Measurements from ENCODE around the gene KRT31. TPM values are rescaled to one million over a fixed set of nuclear protein-coding genes. Genes with fewer than 3 reads are reported as not detected.

Gene KRT31
- total and polyA plus RNA-seq, 2 of the 8 experiments (the other 6 are each of a cell fraction or from before 2014, with no cell fraction given): not detected

- Histone ChIP-seq H3K27me3 (replicated peaks in 1 of 4; ENCODE audit: control insufficient read depth in 3 of 4, extremely low read depth in 1 of 4, insufficient read depth in 3 of 4, low read length in 3 of 4) (no peaks in the 10 kb centered on the region; a peak in 2 of 7 replicates), H2BK20ac (ENCODE audit: low read length) (no peak overlapping the region), H3K79me1 (ENCODE audit: low read depth, low read length) (no peaks in the 10 kb centered on the region), H2AFZ (ENCODE audit: low read length) (no peak overlapping the region), H3K14ac (ENCODE audit: insufficient read length) (no peak overlapping the region), H3K23me2 (ENCODE audit: low read depth, low read length) (no peaks in the 10 kb centered on the region), H3K4me2 (ENCODE audit: insufficient read depth in 1 of 2, low read depth in 2 of 2, low read length in 2 of 2) (no peak overlapping the region), H3K18ac (ENCODE audit: extremely low read depth, low read length) (no peak overlapping the region), H3K4me1 (replicated peaks in 1 of 4; ENCODE audit: control insufficient read depth in 3 of 4, insufficient read depth in 4 of 4, low read length in 3 of 4) (peaks cover 0 to 7% (median 1%) of the 10 kb centered on the region in 4 experiments; a peak in 5 of 7 replicates), H3K56ac (replicated peaks; ENCODE audit: insufficient read length, low read depth, low read length) (no peak overlapping the region), H3K27ac (ENCODE audit: low read depth, low read length) (no peak overlapping the region), H2BK5ac (ENCODE audit: low read depth, low read length) (no peak overlapping the region), H4K5ac (ENCODE audit: insufficient read length, low read depth, low read length) (no peak overlapping the region), H2AK5ac (ENCODE audit: low read depth, low read length) (no peak overlapping the region), H4K20me1 (replicated peaks in 1 of 2; ENCODE audit: control insufficient read depth in 1 of 2, insufficient read depth in 2 of 2, low read length in 2 of 2) (no peaks in the 10 kb centered on the region), H3K9me3 (ENCODE audit: insufficient read depth in 2 of 2, low read depth in 1 of 2, low read length in 1 of 2) (no peaks in the 10 kb centered on the region), H3K9ac (replicated peaks in 1 of 4; ENCODE audit: extremely low read depth in 1 of 4, low read depth in 3 of 4, low read length in 3 of 4) (no peak overlapping the region), H3K4ac (replicated peaks; ENCODE audit: insufficient read length, low read depth, low read length) (no peak overlapping the region), H4K8ac (ENCODE audit: extremely low read depth, insufficient read depth, low read length) (no peak overlapping the region), H2BK120ac (replicated peaks; ENCODE audit: low read depth, low read length) (no peak overlapping the region), H3K36me3 (ENCODE audit: control insufficient read depth in 2 of 4, insufficient read depth in 4 of 4, low read length in 3 of 4) (no peaks in the 10 kb centered on the region), H3K23ac (ENCODE audit: insufficient read length) (no peak overlapping the region), H3K79me2 (ENCODE audit: control insufficient read depth in 1 of 2, insufficient read depth in 2 of 2, low read length in 2 of 2) (no peaks in the 10 kb centered on the region), H3K4me3 (ENCODE audit: extremely low read depth in 1 of 4, insufficient read depth in 2 of 4, low read depth in 3 of 4, low read length in 4 of 4) (no peak overlapping the region), H2BK12ac (ENCODE audit: low read depth, low read length) (no peak overlapping the region), H2BK15ac (ENCODE audit: low read length) (no peak overlapping the region), H4K91ac (replicated peaks; ENCODE audit: insufficient read length, low read length) (no peak overlapping the region)
- 92% methylated on average over 3 of the region's 3 CpGs; no CpG with 5 or more reads in 1 of the 2 experiments for WGBS, 2 experiments (ENCODE audit: extremely low coverage in 1 of 2, insufficient coverage in 1 of 2, insufficient read length in 1 of 2, insufficient replicate concordance in 2 of 2, low coverage in 1 of 2, low lambda C conversion rate in 2 of 2, missing lambda C conversion rate in 1 of 2)
- TF ChIP-seq CBX5 (IDR thresholded peaks at IDR 0.05; ENCODE audit: low read depth, low read length) (no peak), EP300 (IDR thresholded peaks at IDR 0.05; ENCODE audit: borderline replicate concordance in 1 of 2, low read depth in 2 of 2, low read length in 2 of 2) (no peak), YY1 (IDR thresholded peaks at IDR 0.05; ENCODE audit: low read depth, low read length) (no peak), EGR1 (IDR thresholded peaks at IDR 0.05; ENCODE audit: borderline replicate concordance, low read depth, low read length) (no peak), KDM5A (IDR thresholded peaks at IDR 0.05; ENCODE audit: low read length) (no peak), GTF2F1 (IDR thresholded peaks at IDR 0.05; ENCODE audit: borderline replicate concordance, low read depth, low read length) (no peak), CREB1 (IDR thresholded peaks at IDR 0.05) (no peak), MAFK (IDR thresholded peaks at IDR 0.05; ENCODE audit: low read depth, low read length) (no peak), SP2 (IDR thresholded peaks at IDR 0.05; ENCODE audit: low read length) (no peak), JUND (IDR thresholded peaks at IDR 0.05; ENCODE audit: low read length) (no peak), CEBPB (IDR thresholded peaks at IDR 0.05; ENCODE audit: low read depth, low read length) (no peak), BRCA1 (IDR thresholded peaks at IDR 0.05; ENCODE audit: low read depth, low read length) (no peak), KDM4A (IDR thresholded peaks at IDR 0.05; ENCODE audit: low read depth, low read length, severe bottlenecking) (no peak)
- ChIA-PET POLR2A (ENCODE audit: partially characterized antibody) (no interaction called here), CTCF (ENCODE audit: partially characterized antibody) (interaction anchor here (0.7 to 3.8 kb wide), 7 partner anchors 9 to 500 kb away, joined by 3 to 51 read pairs (median 5); no protein-coding TSS in a partner anchor)
- DNase-seq (ENCODE audit: low read depth in 1 of 2, low spot score in 2 of 2): no peak
- no peak for FAIRE-seq
These were observed 18.5 kb upstream of the KRT31 start for GRCh38 chr17:41415833-41416335.
